Hematopoietic multipotent progenitor cell treated with erythropoietin and hydrocortisone succinate and interleukin-3 and kit ligand, for 17 days (in vitro differentiated cells): ENCODE data around the gene GRIP1.
"Not testable (repeated sequence)": the region's sequence is repeated elsewhere in the genome, so short reads cannot be mapped to it uniquely, and the experiment has no call there.

ENCODE experiments used
- DNase-seq: peaks from one replicate; pipeline ENCODE4 v3.0.0-alpha.2; 2015; ENCODE audit warnings: low spot score

Gene GRIP1

GRCh38 chr12:66323017-66323416 lies 355.9 kb downstream of the GRIP1 start:
- no peak for DNase-seq

- no peak for DNase-seq
Observed at GRCh38 chr12:66321435-66321834, 357.4 kb downstream of the GRIP1 start.

GRCh38 chr12:66320996-66321395 lies 357.9 kb downstream of the GRIP1 start:
- DNase-seq = no peak

GRCh38 chr12:66319266-66319954 lies 359.5 kb downstream of the GRIP1 start:
- no peak for DNase-seq

- no peak for DNase-seq
Observed at GRCh38 chr12:66314278-66314677, 364.6 kb downstream of the GRIP1 start.

GRCh38 chr12:66312189-66312588 lies 366.7 kb downstream of the GRIP1 start:
- DNase-seq = no peak

- DNase-seq = no peak
Observed at GRCh38 chr12:66309606-66310005, 369.3 kb downstream of the GRIP1 start.

- DNase-seq = peak; percentile 20
Observed at GRCh38 chr12:66304296-66304900, 374.5 kb downstream of the GRIP1 start.

GRCh38 chr12:66303316-66303804 lies 375.5 kb downstream of the GRIP1 start:
- not testable (repeated sequence) for DNase-seq

GRCh38 chr12:66302827-66303169 lies 376.1 kb downstream of the GRIP1 start:
- no peak for DNase-seq

GRCh38 chr12:66301944-66302826 lies 376.7 kb downstream of the GRIP1 start, which contains the start of gene HELB:
Gene HELB (plus strand): TSS chr12:66302493. CDS start chr12:66302604, 111 bp downstream.
- DNase-seq = peak; percentile 96

- DNase-seq = no peak
Observed at GRCh38 chr12:66297923-66298322, 381.0 kb downstream of the GRIP1 start.
